Fibroblast of skin of scalp (primary cell): Measurements from ENCODE around the gene SH3BGR.
"Not testable (repeated sequence)": the region's sequence is repeated elsewhere in the genome, so short reads cannot be mapped to it uniquely, and the experiment has no call there.

ENCODE experiments used
- DNase-seq: peaks from one replicate; pipeline ENCODE4 v3.0.0-alpha.2; 2013

Gene SH3BGR

GRCh38 chr21:39515684-39516472 is 64.1 kb downstream of the SH3BGR start:
- DNase-seq, result no peak

- peak; percentile 62 for DNase-seq
Measured at GRCh38 chr21:39518055-39518846, 66.5 kb downstream of the SH3BGR start.

- DNase-seq, result no peak
Measured at GRCh38 chr21:39518847-39519210, 67.1 kb downstream of the SH3BGR start.

DNA sequence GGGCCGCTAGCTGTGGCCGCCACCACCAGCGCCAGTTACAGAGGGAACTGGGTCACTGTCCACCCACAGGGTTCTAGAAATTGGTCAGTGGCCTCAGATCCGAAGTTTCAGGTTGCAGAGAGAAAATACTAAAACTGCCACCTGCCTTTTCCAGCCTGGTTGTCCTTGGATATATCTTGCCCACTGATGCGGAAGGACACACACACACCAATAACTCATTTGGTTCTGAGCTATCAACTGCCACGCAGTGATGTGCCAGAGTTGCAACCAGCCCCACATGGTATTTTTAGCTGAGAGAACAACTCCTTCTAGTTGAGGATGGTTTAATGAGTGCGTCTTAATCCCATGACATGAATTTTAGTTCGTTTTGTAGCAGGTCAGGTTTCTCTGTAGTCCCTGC is 68.1 kb downstream of the SH3BGR start:
- no peak for DNase-seq

DNA sequence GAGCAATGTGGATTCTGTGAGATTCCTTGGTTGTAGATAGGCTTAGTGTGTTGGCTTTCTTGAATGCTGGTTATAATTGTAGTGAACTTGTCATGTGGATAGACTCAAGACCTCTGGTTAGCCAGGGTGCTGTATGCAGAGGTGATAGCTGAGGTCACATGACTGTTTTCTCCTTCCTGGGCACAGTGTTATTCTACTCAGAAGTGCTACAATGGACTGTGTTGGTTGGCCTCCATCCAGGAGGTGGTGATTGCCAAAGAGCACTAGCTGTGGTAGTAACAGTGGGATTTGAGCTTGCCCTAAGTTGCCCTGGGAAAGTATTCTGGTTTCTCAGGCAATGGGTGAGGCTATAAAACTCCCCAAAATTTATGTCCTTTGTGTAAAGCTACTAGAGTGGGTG is 71.6 kb downstream of the SH3BGR start:
- no peak for DNase-seq

- DNase-seq, result no peak
Measured at GRCh38 chr21:39523915-39524314, 72.1 kb downstream of the SH3BGR start.

DNA sequence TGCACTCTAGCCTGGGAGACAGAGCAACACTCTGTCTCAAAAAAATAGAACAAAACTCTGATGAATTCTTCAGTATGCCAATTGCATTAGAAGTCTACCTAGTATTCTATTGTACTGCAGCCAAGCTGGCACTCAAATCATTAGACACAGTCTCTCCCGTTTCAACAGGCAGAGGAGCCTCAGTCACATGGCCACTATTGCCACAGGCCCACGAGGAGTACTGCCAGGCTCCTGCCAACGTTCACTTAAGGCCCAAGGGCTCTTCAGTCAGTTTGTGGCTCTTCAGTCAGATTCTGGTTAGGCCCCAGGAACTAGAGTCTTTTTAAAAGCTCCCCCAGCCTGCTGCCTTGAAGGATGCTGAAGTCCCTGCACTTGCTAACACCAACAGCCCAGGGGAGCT is 73.4 kb downstream of the SH3BGR start:
- no peak for DNase-seq

DNA sequence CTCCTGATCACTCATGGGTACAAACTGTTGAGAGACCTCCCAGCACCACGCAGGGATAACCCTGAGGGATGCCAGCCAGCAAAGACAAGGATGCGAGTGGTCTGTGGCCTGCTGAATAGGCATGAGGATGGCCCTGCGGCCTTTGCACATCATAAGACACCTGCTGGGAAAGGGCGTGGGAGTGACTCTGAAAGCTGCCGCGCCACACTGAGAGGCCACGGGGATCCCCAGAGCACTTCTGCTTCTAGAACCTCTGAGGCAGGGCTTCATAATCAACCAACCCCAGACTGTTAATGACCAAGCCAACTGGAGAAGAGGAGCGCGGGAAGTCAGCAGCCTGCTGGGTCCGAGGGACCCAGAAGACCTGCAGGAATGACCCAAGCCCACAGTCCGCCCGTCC is 73.8 kb downstream of the SH3BGR start:
- no peak for DNase-seq

DNA sequence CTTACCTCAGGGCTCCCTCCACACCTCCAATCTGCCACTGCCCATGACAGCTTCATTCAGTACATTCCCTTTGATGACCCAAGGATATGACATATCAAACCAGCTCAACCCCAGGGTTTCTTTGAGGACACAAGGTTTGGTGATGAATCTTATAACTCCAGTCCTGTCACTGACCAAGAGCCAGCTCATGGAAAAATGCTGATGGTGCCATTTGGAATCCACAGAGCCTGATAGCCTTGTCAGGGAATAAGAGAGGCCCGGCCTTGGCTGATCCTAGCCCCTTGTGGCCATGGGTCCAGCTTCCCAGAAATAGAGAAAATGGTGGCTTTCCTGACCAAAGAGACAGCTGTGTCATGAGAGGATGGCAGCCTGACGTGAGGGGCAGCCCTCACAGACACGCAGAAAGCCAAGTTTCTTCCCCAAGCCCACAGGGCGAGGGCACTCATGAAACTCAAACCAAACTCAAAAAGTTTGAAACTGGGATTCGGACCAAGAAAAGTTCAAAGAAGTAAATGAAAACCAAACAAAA is 75.4 kb downstream of the SH3BGR start:
- no peak for DNase-seq

DNA sequence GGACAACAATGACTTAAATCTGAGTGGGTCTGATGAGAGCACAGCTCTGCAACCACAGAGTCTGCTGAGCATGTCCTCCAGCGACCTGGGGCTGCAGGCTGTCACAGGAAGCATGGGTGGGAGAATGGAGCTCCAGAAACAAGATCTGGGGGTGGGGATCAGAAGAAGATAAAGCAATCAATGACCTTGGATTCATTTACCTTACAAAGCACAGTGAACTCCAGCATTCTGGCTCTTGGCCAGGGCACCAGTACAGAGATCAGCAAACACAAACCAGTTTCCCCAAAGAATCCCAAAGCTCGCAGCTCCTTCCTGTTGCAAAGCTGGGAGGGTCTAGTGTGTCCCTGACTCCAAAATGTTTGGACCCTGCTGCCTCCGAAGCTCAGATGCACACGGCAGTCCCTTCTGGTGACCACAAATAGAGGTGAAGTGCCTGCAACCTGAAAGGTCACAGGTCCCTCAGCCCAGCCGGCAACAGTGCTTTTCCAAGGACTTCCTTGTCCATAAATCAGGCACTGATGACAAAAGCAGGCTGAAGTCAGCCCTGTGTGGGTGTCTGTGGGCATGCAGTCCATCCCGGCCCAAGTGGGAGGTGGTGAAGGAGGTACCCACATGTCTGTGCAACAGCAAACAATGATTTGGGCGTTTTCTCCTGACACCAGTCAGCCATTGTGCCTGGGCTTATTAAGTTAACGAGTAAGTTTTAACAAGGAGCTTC is 76.1 kb downstream of the SH3BGR start:
- no peak for DNase-seq

DNA sequence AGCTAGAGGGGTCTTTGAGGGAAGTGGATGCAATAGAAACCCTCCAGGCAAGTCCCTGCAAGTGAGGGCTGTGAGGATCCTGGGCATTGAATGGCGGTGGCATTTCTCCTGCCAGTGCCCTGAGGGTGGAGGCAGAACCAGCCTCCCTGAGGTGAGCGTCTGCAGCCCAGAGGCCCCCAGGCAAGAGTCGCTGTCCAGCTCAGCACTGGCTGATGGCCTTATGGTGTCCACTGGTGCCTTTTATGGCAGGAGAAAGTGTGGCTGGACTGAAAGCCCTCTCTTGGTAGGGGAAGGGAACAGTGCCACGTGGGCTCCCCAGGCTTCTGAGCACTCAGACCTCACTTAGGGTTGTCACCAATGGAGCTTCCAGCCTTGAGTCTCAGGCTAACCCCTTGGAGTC is 77.3 kb downstream of the SH3BGR start:
- DNase-seq, result peak; percentile 17

DNA sequence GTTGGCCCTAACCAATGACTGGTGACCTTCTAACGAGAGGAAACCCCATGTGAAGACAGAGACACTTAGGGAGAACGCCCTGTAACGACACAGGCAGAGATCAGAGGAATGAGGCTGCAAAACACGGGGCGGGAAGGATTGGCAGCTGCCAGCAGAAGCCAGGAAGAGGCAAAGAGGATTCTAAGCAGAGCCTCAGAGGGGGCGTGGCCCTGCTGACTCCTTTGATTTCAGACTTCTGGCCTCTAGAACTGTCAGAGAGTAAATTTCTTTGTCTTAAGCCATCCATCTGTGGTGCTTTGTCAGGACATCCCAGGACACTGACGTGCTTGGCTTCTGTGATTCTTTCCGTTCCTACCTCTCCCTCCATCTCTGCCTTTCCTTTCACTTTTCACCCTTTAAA is 79.3 kb downstream of the SH3BGR start:
- DNase-seq, result no peak

GRCh38 chr21:39531840-39532239 is 80.1 kb downstream of the SH3BGR start:
- DNase-seq, result no peak

GRCh38 chr21:39533545-39534380 is 82.0 kb downstream of the SH3BGR start:
- DNase-seq, result no peak

DNA sequence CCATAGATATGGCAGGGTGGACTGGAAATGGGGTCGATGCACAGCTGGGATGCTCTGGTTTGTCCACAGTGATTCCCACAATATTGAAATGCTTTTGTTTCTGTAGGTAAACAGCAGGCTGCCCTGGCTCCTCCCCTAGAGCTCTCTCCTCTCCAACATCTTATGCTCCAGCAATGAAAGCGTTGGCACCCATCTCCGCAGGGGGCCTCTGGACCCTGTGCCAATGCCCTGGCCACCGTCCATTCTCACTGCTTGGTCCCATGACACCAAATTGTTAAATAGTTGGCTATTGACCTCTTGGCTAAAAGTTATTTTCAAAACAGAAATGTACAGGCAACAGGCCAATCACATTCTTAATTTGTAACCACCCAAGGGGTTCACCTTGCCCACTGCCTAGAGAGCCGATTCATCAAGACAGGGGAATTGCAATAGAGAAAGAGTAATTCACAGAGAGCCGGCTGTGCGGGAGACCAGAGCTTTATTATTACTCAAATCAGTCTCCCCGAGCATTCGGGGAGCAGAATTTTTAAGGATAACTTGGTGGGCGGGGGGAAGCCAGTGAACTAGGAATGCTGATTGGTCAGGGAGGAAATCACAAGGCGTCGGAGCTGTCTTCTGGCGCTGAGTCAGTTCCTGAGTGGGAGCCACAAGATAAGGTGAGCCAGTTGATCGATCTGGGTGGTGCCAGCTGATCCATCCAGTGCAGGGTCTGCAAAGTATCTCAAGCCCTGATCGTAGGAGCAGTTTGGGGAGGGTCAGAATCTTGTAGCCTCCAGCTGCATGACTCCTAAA is 84.1 kb downstream of the SH3BGR start:
- no peak for DNase-seq

GRCh38 chr21:39536835-39537234 is 85.1 kb downstream of the SH3BGR start:
- DNase-seq, result no peak

DNA sequence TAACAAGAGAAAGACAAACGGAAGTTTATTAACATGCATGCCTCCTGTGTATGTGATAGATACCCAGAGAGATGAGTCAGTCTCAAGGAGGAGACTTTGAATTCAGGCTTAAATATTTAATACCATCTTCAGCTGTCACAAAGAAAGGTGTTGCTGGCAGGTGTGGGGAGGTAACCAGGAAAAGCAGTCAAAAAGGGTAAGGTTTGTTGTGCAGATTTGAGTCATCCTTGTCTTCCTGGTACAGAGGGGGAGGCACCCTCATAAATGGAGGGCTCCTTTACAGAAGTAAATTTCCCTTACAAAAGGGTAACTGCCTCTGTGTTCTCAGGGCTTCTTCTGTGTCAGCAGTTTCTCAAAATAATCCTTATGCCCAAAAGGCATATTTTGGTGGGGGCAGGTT is 85.8 kb downstream of the SH3BGR start:
- no peak for DNase-seq

DNA sequence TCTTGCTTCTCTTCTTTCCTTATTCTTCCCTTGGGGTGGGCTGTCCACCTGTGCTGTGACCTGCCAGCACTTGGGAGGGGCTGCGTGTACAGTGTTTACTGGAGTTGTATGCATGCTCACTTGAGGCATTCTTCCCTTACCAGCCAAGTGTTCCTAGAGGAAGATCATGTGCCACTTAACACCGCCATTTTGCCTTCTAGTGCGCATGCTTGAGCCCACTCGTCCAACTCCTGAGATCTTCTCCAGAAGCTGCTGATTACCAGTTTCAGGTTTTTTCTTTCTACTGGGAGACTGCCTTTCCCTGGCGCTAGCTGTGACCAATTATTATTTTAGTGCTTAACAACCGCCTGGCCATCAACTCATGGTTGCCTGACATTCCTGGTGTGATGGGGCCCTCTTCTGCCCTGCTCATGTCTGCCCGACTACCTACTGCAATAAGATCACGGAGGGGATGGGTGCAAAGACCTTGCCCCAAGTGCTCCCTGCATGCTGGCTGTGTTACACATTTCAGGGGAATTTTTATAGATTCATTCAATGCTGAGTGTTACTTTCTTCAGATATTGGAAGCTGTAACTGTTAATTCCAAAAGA is 86.8 kb downstream of the SH3BGR start:
- no peak for DNase-seq

DNA sequence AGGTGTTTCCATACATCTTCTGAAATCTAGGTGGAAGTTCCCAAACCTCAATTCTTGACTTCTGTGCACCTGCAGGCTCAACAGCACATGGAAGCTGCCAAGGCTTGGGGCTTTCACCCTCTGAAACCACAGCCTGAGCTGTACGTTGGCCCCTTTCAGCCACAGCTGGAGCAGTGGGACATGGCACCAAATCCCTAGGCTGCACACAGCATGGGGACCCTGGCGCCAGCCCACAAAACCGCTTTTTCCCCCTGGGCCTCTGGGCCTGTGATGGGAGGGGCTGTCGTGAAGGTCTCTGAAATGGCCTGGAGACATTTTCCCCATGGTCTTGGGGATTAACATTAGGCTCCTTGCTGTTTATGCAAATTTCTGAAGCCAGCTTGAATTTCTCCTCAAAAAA is 88.6 kb downstream of the SH3BGR start:
- not testable (repeated sequence) for DNase-seq

DNA sequence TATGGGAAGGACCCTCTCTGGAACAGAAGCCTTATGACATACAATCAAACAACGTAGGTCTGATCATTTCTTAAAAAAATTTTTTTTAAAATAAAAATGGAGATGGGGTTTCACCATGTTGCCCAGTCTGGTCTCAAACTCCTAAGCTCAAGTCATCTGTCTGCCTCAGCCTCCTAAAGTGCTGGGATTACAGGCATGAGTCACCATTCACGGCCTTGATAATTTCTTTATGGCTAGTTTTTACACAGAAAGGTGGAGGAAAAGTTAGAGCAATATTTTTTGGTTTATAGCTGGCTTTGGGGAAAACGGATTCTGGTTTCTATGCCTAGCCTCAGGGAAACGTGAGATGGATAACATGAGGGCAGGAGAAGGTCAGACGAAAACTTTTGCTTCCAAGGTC is 91.0 kb downstream of the SH3BGR start:
- DNase-seq, result no peak

DNA sequence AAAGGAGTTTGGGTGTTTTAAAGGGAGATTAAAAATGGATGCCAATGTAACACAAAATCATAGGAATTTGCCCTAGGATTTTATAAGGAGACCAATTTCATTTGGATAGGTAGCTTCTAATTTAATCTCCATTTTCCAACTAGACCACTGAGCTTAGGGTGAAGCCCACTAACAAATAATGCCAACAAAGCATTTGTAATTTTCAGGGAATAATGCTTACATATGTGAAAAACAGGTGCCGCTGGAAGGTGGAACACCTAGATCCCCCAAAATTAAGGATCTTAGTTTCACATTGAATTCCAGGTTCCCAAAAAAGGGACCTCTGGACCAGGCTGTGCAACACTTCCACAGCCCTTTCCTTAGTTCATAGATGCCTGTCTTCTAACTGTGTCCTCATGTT is 94.8 kb downstream of the SH3BGR start:
- DNase-seq, result no peak
